ENCODE measurements around the gene LIMS2.

LIMS2 gene

DNA sequence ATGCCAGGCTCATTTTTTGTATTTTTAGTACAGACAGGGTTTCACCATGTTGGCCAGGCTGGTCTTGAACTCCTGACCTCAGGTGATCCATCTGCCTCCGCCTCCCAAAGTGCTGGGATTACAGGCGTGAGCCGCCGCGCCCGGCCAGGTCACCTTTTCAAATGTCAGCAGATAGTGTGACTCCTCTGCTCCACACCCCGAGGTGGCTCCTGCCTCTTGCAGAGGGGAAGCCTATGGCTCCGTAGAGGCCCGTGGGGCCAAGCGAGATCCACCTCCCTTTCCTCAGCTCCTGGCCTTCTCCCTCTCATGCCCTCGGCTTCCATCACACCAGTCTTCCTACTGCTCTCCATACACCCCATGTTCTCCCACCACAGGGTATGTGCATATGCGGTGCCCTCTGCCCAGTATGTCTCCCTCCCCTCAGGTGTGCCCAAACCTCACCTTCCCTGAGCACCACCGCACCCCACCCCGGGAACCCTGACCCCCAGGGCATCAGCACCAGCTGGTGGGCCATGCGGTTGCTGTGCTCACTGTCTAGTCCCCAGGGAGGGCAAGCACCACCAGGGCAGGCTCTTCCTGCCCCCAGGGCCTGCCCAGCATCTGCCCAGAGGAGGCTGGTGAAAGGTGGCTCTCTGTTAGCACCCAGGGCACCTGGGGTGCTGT, 18.6 kb downstream of the LIMS2 start:
- DNase-seq = no peak

DNA sequence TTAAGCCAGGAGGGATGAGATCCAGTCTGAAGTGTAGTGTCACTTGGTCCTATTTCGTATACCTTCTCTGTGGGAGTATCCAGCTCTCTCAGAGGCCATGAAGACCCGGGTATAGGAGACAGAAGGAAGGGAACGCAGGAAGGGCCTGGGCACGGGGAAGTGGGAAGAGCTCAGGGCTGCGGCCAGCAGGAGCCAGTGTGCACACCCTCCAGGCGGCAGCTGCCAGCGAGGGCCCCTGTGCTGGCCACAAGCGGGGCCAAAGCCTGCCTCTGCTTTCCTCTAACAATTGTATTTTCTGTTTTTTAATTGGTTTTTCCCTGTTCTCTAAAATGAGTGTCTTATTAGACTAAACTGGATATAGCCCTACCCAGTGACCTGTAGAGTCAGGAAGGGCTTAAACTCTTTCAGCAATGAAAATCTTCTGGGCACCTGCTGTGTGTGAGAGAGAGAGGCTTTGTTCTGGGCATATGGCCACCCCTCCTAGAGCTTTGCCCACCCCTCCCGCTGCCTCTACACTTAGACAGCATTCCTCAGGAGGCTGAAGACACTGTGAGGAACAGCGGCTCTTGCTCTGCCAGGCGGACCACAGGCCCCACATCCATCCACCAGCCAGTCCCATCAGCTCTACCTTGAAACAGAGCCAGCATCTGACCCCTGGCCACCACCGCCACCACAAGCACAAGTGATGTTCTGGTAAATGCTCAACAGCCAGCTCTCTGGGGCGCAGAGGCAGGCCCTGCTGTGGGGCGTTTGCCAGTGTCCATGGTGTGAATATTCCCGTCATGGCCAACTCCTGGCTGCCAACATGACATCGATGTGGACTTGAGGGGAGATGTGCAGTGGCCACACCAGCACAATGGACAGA, 19.9 kb downstream of the LIMS2 start:
- DNase-seq = no peak

DNA sequence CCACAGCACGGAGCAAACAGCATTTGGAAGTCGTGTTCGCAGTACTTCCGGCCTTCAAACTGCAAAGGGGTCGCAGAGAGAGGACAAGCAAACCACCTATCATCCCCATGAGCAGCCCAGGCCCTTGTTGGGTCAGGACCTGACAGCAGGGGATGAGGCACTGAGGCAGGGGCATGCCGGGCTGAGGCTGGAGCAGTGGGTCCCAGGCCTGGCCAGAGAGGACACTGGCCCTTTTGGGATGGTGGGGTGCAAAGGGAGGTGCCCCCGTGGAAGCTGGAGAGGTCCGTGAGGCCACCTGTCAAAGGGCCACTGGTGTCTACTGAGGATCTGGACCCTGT, 20.5 kb downstream of the LIMS2 start:
- DNase-seq = no peak

DNA sequence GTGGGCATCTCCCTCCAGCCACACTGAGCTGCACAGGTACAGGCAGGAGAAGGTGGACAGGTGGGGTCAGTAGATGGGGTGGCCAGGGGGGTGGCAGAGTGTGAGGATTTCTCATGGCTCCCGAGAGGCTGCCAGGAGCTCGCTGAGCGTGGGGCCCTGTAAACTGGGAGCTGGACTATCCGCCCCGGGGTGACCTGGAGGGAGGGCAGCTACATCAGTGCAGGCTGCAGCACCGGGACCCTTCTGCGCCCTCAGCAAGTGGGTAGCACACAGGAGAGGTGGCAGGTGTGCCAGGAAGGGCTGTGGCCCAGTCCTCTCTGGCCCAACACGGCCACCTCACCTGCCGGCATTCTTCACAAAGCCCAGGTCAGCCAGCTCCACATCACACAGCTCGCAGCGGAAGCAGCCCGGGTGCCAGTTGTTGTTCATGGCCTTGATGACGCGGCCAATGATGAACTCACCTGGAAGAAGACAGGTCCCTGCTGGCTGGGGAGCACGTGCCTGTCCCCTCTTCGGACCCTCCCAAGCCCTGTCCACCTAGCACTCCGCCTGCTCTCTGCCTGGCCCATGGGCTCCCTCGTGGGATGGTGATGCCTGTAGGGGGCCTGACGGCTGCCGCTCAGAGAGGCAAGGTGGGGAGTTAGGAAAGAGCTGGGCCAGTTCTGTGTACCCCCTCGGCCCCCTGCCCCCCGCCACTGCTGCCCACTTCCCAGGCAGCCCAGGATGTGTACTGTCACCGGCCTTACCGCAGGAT, 21.1 kb downstream of the LIMS2 start:
- DNase-seq = no peak

DNA sequence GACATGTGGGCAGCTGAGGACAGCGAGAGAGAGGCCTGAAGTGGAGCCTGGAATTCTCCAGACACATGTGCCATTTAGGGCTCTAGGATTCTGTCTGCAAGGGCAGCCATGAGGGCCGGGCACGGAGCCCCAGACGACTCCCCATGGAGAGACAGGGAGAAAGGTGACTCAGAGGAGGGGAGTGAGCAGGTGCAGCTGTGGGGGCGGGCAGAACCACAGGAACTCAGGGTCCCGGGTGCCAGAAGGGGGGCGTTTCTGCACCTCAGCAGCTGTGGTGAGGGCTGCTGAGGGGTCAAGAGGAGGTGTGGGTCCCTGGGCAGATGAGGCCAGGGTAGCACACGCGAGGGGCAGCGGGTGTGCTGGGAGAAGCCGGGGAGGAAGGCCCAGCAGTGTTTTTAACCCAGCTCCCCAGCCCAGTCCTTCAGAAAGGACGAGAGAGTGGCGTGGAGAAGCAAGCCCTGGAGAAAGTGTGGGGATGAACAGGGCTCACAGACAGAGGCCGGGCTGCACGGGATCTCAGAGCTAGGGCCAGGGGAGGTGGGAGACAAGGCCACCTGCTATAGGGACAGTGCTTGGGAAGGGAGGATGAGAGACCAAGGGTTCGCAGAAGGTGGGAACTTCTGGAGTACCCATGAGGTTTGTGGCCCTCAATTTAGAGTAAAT, 21.8 kb downstream of the LIMS2 start:
- no peak for DNase-seq

DNA sequence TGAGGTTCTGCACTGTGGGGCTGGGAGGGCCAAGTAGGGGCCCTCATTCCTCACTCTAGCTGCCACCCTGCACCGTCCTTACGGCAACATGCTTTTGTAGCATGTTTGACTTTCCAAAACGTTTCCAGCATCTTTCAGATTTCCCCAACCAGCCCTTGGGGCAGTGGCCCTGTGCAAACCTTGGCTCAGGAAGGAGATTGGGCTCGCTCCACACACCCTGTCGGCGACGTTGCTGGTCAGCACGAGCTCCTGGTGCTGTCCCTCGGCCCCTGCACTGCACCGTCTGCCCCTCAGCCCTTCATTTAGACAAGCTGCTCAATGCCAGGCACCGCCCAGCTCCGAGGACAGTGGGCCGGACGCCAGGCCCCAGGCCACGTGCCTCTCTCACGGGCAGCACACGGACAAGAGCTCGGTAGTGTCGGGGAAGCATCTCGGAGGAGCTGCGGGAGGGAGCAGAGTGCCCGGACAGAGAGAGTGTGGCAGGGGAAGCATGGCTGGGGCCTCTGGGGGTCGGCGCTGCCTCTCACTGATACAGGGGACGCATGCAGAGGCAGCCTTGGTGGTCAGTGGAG, 22.5 kb downstream of the LIMS2 start:
- no peak for DNase-seq

DNA sequence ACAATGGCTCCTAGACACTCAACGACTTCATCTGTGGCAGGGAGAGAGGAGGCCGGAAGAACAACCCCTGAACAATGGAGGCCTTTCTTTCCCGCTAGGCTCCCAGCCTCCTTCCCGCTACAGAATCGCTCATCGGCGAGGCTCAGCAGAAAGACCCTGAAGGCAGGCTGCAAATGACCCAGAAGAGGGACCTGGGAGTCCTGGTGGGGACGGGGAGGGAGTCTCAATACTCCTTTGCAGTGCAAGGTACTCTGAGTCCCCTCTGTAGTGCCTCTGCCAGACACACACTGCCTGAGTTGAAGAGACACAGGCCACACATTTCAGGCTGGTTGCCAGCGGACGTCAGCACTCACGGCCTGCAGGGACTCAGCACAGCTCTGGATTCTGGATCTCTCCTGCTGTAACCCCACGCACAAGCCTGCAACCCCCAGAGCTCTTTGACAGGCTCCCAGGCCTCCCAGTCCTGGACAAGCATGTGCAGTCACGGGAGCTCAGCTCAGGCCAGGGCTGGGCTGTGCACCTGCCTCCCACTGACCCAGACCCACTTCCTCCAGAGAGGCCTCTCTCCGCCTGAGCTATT, 23.3 kb downstream of the LIMS2 start:
- no peak for DNase-seq

DNA sequence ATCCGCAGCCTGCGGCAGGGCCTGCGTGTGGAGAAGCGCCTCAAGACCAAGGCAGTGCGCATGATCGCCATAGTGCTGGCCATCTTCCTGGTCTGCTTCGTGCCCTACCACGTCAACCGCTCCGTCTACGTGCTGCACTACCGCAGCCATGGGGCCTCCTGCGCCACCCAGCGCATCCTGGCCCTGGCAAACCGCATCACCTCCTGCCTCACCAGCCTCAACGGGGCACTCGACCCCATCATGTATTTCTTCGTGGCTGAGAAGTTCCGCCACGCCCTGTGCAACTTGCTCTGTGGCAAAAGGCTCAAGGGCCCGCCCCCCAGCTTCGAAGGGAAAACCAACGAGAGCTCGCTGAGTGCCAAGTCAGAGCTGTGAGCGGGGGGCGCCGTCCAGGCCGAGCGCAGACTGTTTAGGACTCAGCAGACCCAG, 23.9 kb downstream of the LIMS2 start:
- no peak for DNase-seq

DNA sequence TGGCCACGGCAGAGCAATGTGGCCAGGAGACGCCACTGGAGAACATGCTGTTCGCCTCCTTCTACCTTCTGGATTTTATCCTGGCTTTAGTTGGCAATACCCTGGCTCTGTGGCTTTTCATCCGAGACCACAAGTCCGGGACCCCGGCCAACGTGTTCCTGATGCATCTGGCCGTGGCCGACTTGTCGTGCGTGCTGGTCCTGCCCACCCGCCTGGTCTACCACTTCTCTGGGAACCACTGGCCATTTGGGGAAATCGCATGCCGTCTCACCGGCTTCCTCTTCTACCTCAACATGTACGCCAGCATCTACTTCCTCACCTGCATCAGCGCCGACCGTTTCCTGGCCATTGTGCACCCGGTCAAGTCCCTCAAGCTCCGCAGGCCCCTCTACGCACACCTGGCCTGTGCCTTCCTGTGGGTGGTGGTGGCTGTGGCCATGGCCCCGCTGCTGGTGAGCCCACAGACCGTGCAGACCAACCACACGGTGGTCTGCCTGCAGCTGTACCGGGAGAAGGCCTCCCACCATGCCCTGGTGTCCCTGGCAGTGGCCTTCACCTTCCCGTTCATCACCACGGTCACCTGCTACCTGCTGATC, 24.4 kb downstream of the LIMS2 start:
- no peak for DNase-seq

DNA sequence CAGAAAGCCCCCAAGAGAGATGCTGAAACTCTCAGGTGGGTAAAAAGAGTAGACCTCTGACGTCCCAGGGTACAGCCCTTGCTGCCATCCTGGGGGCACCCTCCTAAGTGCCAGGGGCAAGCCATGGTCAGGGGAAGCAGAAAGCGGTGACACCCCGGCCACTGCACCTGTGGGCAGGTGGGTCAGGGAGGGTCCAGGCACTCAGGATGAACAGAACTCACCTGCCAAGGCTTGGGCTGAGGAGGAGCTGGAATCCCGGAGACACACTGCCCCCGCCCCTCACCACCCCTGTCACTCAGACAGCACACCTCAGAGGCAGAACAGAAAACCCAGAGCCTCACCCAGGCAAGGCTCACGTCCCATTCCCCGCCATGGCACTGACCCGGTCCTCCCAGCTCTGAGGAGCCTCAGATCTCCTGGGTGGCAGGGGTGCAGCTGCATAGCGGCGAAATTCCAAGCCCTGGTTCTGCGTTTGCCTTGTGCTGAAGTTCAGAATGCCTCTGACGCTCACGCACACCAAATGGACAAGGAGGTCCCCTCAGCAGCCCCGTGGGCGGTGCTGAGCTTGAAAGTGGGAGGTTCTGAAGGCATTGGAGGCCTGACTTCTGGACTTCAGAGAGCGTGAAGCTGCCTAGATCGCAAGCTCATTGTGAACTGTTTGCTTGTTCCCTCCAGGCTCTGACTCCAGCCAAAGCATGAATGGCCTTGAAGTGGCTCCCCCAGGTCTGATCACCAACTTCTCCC, 25.1 kb downstream of the LIMS2 start:
- no peak for DNase-seq

DNA sequence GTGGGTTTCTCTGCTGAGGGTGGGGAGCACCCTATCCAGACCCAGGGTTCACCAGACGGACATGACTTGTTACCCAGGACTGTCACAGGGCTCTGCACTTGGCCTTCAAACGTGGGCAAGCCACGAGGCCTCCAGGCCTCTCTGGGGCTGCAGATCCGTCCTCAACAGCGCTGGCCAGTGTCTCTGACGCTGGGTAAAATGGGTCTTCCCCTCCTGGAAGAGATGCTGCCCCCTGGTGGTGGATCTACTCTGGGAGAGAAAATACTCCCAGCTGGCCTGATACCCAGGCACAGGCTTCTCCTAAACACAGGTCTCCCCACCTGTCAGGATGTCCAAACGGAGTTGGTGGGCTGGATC, 25.7 kb downstream of the LIMS2 start:
- no peak for DNase-seq

DNA sequence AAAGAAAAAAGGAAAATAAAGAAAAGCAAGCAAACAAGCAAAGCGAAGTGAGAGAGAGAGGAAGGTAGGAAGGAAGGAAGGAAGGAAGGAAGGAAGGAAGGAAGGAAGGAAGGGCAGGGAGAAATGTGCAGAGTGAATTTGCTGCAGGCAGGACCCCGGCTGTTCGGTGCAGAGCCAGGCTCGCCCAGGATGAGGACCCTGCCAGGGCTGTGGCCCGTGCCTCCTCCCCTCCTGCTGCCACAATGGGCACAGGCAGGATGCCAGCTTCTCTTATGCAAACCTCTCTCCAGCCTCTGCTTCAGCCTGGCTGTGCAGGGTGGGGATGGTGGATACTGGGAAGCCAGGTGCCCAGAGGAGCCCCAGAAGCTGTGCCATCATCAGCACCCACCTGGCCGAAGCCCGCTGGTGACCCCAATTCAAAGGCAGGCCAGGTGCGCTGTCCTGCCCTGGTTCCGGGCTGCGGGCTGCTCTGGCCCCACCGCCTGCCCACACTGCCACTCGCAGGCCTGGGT, 26.2 kb downstream of the LIMS2 start:
- no peak for DNase-seq

DNA sequence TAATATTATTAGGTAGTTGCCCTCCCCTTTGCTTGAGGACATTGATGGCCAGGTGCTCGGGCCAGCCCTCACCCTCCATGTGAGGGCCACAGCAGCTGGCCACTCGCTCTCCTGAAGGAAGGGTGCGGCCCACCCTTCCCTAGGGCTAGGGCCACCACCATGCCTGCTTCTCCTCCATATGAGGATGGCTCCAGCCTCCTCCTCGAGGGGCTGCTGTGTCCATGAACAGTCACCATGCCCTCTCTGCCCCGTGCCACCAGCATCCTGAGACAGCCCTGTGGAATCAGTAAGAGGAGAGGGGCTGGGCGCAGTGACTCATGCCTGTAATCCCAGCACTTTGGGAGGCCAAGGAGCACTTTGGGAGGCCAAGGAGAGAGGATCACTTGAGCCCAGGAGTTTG, 27.0 kb downstream of the LIMS2 start:
- DNase-seq = no peak

DNA sequence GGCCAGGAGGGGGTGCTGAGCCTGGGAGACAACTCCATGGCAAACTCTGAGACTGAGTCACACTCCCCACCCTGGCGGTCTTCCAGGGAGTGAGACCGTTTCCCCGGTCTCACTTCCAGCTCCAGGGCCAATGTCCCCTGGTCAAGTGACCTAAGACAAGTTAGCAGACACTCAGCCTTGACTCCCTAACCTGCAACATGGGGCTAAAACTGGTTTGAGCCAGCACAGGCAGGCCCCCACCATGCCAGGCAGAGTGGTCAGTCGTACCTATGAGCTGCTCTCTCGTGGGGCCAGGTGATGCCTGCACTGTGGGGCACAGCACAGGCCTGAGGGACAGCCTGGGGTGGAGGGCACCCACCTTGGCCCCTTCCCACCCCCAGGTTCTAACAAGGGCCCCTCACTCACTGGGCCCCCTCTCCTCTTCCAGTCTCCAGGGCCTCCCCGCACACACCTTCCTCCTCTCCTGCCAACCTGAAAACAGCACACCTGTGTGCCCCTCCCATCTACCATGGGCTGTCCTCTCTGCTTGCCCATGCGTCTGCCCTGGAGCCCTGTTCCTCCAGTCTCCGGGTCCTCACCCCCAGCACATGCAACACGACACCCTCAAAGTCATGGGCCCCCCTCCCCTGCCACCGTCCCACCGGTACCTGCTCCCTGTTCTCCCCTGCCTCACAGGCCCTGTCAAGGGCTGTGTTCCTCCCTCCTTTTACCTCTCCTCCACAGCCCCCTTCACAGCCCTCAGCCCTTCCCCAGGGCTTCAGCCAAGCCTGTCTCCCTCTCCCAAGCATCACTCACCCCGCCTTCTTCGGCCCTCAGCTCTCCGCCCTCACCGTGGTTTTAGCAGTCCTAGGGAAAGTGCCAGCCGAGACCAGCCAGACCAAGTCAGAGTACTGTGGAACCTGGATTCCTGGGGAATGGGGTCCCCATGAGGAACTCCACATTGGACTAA, 27.8 kb downstream of the LIMS2 start:
- DNase-seq = no peak

DNA sequence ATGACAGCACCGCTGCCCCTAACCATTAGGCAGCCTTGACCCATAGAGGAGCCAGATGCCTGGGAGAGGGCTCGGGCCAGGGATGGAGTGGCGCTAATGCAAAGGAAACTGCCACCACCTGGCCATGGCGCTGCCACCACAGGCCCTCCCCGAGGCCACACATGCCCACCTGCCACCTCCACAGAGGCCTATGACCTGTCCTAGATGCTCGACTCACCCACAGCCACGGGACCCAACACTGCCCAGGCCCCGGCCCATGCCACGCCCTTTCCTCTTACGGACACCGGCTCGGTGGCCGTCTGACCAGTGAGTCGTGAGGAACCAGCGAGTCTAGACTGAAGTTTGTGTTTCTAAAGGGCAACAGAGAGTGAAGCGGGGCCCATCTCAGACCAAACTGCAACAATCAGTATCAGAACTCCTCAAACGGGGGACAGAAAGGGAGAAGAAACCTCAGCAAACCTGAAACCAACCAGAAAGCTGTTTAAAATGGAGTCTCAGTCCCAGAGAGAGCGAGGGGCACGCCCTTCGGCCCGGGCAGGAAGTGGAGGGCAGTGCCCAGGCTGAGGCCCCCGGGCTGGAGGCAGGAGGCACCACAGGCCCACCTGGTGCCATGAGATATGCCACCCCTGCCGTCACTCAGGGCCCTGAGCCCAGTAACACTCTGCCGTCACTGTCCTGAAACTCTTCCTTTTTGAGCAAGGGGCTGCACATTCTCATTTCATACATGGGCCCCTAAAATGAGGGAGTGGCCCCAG, 28.7 kb downstream of the LIMS2 start:
- DNase-seq = no peak

DNA sequence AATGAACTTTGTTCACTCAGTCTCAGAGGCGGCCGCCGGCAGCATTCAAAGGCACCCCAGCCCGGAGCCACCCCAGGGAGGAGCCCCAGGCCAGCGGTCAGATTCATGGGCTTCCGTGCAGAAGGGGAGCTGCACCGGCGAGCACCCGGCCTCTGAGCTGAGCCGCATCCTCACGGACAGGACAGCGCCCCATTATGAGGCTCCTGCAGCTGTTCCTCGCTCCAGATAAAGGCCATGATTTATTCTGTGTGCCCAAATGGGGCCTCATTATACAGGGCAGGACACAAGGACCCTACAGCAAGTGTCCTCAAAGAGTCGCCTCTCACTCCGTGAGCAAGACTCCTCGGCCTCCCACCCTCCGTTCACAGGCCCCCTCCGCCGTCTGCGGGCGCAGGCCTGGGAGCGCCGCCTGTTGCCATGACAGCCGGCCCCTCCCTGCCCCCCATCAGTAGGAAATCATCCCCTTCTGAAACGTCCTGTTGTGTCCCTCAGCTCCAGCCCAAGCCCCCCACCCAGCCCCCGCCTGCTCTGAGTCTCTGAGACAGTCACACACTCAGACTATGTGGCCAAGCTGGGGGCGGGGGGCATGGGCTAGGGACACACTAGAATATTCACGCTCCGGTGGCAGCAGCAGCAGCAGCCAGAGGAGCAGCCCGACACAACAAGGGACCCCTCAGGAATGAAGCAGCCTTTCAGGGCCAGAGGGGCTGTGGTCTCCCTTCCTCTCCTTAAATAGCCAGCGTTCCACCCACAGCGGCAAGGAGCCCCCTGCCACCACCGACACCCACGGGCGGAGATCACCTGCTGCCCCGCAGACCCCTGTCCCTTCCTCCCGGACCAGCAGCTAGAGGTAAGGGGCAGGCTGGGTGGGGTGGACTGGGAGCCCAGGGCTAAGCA, 29.7 kb downstream of the LIMS2 start, which contains the start of gene GPR17:
Gene GPR17, plus strand, starts transcription at position 759 of the 897 bp plus-strand sequence. CDS start 4,583 bp downstream, outside the sequence.
- DNase-seq = no peak

DNA sequence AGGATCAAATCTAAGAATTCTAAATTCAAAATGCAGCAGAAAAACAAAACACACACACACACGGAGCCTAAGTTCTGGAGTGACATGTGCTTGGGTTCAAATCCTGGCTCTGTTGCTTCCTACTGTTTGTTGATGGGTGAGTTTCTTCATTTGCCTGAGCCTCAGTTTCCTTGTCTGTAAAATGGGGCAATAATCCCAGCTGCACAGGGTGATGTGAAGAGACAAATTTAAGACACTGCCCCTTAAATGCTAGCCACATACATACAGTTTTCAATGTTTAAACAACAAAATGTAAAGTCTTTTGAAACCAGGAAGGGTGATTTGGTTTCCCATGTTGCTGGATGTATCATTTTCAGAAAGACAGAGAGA, 30.3 kb downstream of the LIMS2 start:
- DNase-seq = no peak
